DOHH2 (cell line): ENCODE results near the gene SYT1.

Source experiments
- H3F3A ChIP-seq: fragments of 200-600 bp; sonication (generic), shearing (Covaris generic); 2 replicates; pipeline ENCODE4 v1.6.0; 2016; ENCODE audit warnings: antibody characterized with exemption, mild to moderate bottlenecking; ENCODE audit not compliant: control insufficient read depth, insufficient read depth
- H3K27ac ChIP-seq: fragments of 200-600 bp; sonication (generic); 2 replicates; pipeline ENCODE4 v1.5.1; 2014; ENCODE audit warnings: low read depth, mild to moderate bottlenecking, low read length, moderate library complexity
- H3K27me3 ChIP-seq: fragments of 200-600 bp; sonication (generic); 2 replicates; pipeline ENCODE4 v1.6.1; 2014; ENCODE audit warnings: mild to moderate bottlenecking, low read length, mixed read lengths; ENCODE audit not compliant: control insufficient read depth
- H3K36me3 ChIP-seq: fragments of 200-600 bp; sonication (generic); 2 replicates; pipeline ENCODE4 v1.6.1; 2014; ENCODE audit warnings: mild to moderate bottlenecking, low read length, moderate library complexity, mixed read lengths; ENCODE audit not compliant: control insufficient read depth
- H3K4me1 ChIP-seq: fragments of 200-600 bp; sonication (generic); 2 replicates; pipeline ENCODE4 v1.6.1; 2014; ENCODE audit warnings: mild to moderate bottlenecking, low read length, mixed read lengths; ENCODE audit not compliant: control insufficient read depth
- H3K4me2 ChIP-seq: fragments of 200-600 bp; sonication (generic); 2 replicates; pipeline ENCODE4 v1.6.0; 2014; ENCODE audit warnings: mild to moderate bottlenecking, low read length, moderate library complexity
- H3K4me3 ChIP-seq: fragments of 200-600 bp; sonication (generic); 2 replicates; pipeline ENCODE4 v1.5.1; 2014; ENCODE audit warnings: mild to moderate bottlenecking, low read length, mixed read lengths
- H3K79me2 ChIP-seq: fragments of 200-600 bp; sonication (generic); 2 replicates; pipeline ENCODE4 v1.6.1; 2014; ENCODE audit warnings: mild to moderate bottlenecking, low read length, mixed read lengths; ENCODE audit not compliant: control insufficient read depth
- H3K9me2 ChIP-seq: fragments of 200-600 bp; sonication (generic); replicated peaks from 2 replicates; pipeline ENCODE4 v1.6.1; 2014; ENCODE audit warnings: mild to moderate bottlenecking, low read length, mixed read lengths; ENCODE audit not compliant: control insufficient read depth
- H3K9me3 ChIP-seq: fragments of 200-600 bp; sonication (generic); 2 replicates; pipeline ENCODE4 v1.6.1; 2014; ENCODE audit warnings: antibody characterized with exemption, low read length, mixed read lengths; ENCODE audit not compliant: control insufficient read depth, insufficient read depth
- H4K20me1 ChIP-seq: fragments of 200-600 bp; sonication (generic); 2 replicates; pipeline ENCODE4 v1.6.0; 2014; ENCODE audit warnings: low read depth, mild to moderate bottlenecking, antibody characterized with exemption, low read length, moderate library complexity; ENCODE audit not compliant: control insufficient read depth, insufficient read depth
- EZH2phosphoT487 ChIP-seq: fragments of 200-600 bp; sonication (generic); IDR thresholded peaks from 2 replicates; pipeline ENCODE4 v1.6.1; 2017; ENCODE audit warnings: borderline replicate concordance, mild to moderate bottlenecking, antibody characterized with exemption, low read length, moderate library complexity, mixed read lengths
- TF ChIP-seq, protein P1 (sequence below): fragments of 200-600 bp; sonication (generic); IDR thresholded peaks from one replicate; pipeline ENCODE4 v1.5.1; 2014; ENCODE audit warnings: antibody characterized with exemption, mild to moderate bottlenecking, low read depth, low read length; ENCODE audit not compliant: poor library complexity, severe bottlenecking

Gene SYT1

DNA sequence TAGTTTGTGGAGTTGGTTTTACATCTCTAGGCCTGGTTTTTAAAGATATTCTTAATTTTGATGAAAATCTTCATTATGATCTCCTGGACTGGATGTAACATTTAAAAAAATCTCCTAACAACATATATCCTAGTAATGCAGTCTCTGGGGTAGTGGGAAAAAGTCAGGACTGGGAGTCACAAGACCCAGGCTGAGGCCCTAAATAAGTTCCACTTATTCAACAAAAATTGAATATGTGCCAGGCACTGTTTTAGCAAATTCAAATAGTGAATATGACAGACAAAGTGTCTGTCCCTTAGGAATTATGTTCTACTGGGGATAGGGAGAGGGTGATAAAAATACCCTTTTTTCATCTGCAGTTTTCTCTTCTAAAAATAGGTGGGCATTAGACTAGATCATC, 577.8 kb downstream of the SYT1 start:
- no peak overlapping the region for H3K4me2 ChIP-seq
- no peaks in the 10 kb centered on the region for H4K20me1 ChIP-seq
- no peaks in the 10 kb centered on the region for H3K9me3 ChIP-seq
- H3K27me3 ChIP-seq = no peaks in the 10 kb centered on the region
- no peaks in the 10 kb centered on the region for H3K36me3 ChIP-seq
- no peak for TF ChIP-seq EZH2phosphoT487
- TF ChIP-seq, protein P1, sequence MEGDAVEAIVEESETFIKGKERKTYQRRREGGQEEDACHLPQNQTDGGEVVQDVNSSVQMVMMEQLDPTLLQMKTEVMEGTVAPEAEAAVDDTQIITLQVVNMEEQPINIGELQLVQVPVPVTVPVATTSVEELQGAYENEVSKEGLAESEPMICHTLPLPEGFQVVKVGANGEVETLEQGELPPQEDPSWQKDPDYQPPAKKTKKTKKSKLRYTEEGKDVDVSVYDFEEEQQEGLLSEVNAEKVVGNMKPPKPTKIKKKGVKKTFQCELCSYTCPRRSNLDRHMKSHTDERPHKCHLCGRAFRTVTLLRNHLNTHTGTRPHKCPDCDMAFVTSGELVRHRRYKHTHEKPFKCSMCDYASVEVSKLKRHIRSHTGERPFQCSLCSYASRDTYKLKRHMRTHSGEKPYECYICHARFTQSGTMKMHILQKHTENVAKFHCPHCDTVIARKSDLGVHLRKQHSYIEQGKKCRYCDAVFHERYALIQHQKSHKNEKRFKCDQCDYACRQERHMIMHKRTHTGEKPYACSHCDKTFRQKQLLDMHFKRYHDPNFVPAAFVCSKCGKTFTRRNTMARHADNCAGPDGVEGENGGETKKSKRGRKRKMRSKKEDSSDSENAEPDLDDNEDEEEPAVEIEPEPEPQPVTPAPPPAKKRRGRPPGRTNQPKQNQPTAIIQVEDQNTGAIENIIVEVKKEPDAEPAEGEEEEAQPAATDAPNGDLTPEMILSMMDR = no peak
- H3K27ac ChIP-seq = no peak overlapping the region
- no peaks in the 10 kb centered on the region for H3F3A ChIP-seq
- no peak overlapping the region for H3K4me3 ChIP-seq
- no peaks in the 10 kb centered on the region for H3K4me1 ChIP-seq
- H3K9me2 ChIP-seq = no peaks in the 10 kb centered on the region
- no peaks in the 10 kb centered on the region for H3K79me2 ChIP-seq

DNA sequence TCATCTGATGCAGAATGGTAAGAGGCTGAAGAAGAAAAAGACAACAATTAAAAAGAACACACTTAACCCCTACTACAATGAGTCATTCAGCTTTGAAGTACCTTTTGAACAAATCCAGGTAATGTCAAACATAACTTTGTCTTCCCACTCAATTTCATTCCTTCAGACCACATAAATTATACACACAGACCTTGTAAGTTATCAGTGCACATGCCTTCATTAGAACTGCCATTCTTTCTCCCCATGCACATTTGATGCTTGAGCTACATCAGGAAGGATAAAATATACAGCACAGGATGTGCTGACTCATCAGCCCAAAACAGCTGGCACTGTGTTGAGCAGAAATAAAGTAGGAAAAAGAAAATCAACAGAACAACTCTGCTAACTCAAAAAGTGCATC, 579.5 kb downstream of the SYT1 start:
- Histone ChIP-seq H3K36me3 (no peaks in the 10 kb centered on the region), H3K27ac (no peak overlapping the region), H3K9me2 (no peaks in the 10 kb centered on the region), H3K4me1 (no peaks in the 10 kb centered on the region), H3F3A (no peaks in the 10 kb centered on the region), H4K20me1 (no peaks in the 10 kb centered on the region), H3K27me3 (no peaks in the 10 kb centered on the region), H3K4me3 (no peak overlapping the region), H3K4me2 (no peak overlapping the region), H3K9me3 (no peaks in the 10 kb centered on the region), H3K79me2 (no peaks in the 10 kb centered on the region)
- TF ChIP-seq EZH2phosphoT487 = no peak
- TF ChIP-seq, protein P1 = no peak

DNA sequence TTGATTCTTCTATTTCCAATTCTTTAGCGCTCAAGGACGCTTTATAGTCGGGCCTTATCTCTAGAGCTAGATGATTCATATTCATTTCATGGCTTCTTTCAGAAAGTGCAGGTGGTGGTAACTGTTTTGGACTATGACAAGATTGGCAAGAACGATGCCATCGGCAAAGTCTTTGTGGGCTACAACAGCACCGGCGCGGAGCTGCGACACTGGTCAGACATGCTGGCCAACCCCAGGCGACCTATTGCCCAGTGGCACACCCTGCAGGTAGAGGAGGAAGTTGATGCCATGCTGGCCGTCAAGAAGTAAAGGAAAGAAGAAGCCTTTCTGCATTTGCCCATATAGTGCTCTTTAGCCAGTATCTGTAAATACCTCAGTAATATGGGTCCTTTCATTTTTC, 584.2 kb downstream of the SYT1 start:
- no peaks in the 10 kb centered on the region for H3K27me3 ChIP-seq
- no peaks in the 10 kb centered on the region for H3K9me3 ChIP-seq
- no peak overlapping the region for H3K4me2 ChIP-seq
- H3K27ac ChIP-seq = no peak overlapping the region
- H3K4me1 ChIP-seq = no peaks in the 10 kb centered on the region
- H3K79me2 ChIP-seq = no peaks in the 10 kb centered on the region
- H3K4me3 ChIP-seq = no peak overlapping the region
- TF ChIP-seq, protein P1 = no peak
- TF ChIP-seq EZH2phosphoT487 = no peak
- H4K20me1 ChIP-seq = no peaks in the 10 kb centered on the region
- H3K36me3 ChIP-seq = no peaks in the 10 kb centered on the region
- H3F3A ChIP-seq = no peaks in the 10 kb centered on the region
- no peaks in the 10 kb centered on the region for H3K9me2 ChIP-seq

DNA sequence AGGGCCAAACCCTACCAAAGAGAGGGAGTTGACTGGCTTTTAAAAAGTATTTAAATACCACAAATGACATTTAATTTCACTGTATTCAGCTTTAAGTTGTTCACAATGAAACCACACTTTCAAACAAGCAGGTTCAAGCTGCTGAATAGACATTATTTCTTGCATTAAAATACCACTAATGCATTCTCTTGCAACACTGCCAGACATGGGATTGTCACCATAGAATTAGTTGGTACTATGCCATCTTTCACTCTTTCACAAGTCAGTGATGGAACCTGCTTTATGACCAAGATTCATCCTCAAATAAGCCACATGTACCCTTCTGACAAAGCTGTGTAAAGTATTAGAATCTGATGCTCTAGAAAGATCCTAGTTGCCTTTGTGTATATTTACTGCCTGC, 586.8 kb downstream of the SYT1 start:
- H3K79me2 ChIP-seq = no peaks in the 10 kb centered on the region
- H3K27ac ChIP-seq = no peak overlapping the region
- no peaks in the 10 kb centered on the region for H3K9me3 ChIP-seq
- H3K4me2 ChIP-seq = no peak overlapping the region
- H3K9me2 ChIP-seq = no peaks in the 10 kb centered on the region
- no peak overlapping the region for H3K4me3 ChIP-seq
- H3F3A ChIP-seq = no peaks in the 10 kb centered on the region
- H4K20me1 ChIP-seq = no peaks in the 10 kb centered on the region
- H3K27me3 ChIP-seq = no peaks in the 10 kb centered on the region
- TF ChIP-seq EZH2phosphoT487 = no peak
- TF ChIP-seq, protein P1 = no peak
- no peaks in the 10 kb centered on the region for H3K4me1 ChIP-seq
- H3K36me3 ChIP-seq = no peaks in the 10 kb centered on the region
